Uterus (tissue), 4 donors: Measurements from ENCODE around the gene PRKN. TPM values are rescaled to one million over a fixed set of nuclear protein-coding genes. Genes with fewer than 3 reads are reported as not detected.

Source experiments
- DNase-seq, 2 donors: peaks; one replicate each; pipeline ENCODE4 v3.0.0-alpha.2; 2019 to 2020
- H3K27ac ChIP-seq, 2 donors: fragments of 200-600 bp; sonication (generic); 1 replicate in 1 of 2; 2 replicates in 1 of 2; pipeline ENCODE4 v1.5.1; 2016 to 2018
- H3K27me3 ChIP-seq, 2 donors: fragments of 200-600 bp; sonication (generic); one replicate each; pipeline ENCODE4 v1.5.1; 2018 to 2019; ENCODE audit warnings: control low read depth in 1 of 2
- H3K36me3 ChIP-seq, 2 donors: fragments of 200-600 bp; sonication (generic); one replicate each; pipeline ENCODE4 v1.5.1; 2019; ENCODE audit warnings: control low read depth in 1 of 2
- H3K4me1 ChIP-seq, 2 donors: fragments of 200-600 bp; sonication (generic); one replicate each; pipeline ENCODE4 v1.5.1; 2018 to 2019; ENCODE audit warnings: control low read depth in 1 of 2
- H3K4me3 ChIP-seq, 2 donors: fragments of 200-600 bp; sonication (generic); 1 replicate in 1 of 2; 2 replicates in 1 of 2; pipeline ENCODE4 v1.5.1; 2018 to 2019; ENCODE audit warnings: mild to moderate bottlenecking in 1 of 2
- H3K9me3 ChIP-seq, 2 donors: fragments of 200-600 bp; sonication (generic); one replicate each; pipeline ENCODE4 v1.5.1; 2019; ENCODE audit warnings: control low read depth in 1 of 2
- POLR2A ChIP-seq, 2 donors: fragments of 450-650 bp; IDR thresholded peaks; one replicate each; pipeline ENCODE4 v1.6.1; 2016; ENCODE audit warnings: antibody characterized with exemption in 2 of 2, mild to moderate bottlenecking in 1 of 2, moderate library complexity in 1 of 2
- intact Hi-C: fragments of 100-400 bp; cut with DNase I; formaldehyde crosslinking; loops from one replicate; pipeline ENCODE4 v1.15.1; 2023; ENCODE audit warnings: low total_unique reads
- total RNA-seq, 4 donors: library from RNA; depleted of rRNA in 3 of 4; stranded (reverse); fragments of >200 nt in 3 of 4; gene quantifications; one replicate each; pipeline versions ENCODE4 v1.1.0 to v1.2.4, GENCODE V29; 2014 to 2023
- TF ChIP-seq, protein P1 (sequence below), 4 experiments: fragments of 200-600 bp in 2 of 4; fragments of 450-650 bp in 2 of 4; sonication (generic) in 2 of 4; IDR thresholded peaks; one replicate each; pipeline ENCODE4 v1.5.1; 2016 to 2019; ENCODE audit warnings: antibody characterized with exemption in 4 of 4, mild to moderate bottlenecking in 2 of 4, moderate library complexity in 1 of 4
- donor health status: DM: yes; HTN: yes; CAD: no.

The PRKN gene
- total RNA-seq, 4 donors from 2014 or later, result 10.2 to 21.3 (median 13.1) TPM

DNA sequence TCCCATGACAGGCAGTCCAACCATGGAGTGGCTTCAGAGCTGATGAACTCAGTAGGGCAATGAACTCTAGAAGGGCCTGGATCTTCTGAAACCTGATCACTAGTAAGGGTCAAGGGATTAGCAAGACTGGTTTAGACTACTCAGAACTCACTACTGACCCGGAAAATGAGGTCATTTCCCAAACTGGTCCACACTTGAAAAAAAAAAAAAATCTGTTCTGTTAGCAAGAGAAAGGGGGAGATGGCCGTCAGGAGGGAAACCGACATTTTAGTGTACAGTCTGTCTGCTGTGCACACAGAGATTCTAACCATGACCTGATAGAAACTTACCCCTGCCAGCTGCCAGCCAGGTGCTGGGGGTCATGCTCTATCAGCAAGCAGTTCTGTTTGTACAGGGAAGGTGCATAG, 1191.3 kb downstream of the PRKN start:
- H3K4me3 ChIP-seq, result no peak overlapping the region
- no peaks in the 10 kb centered on the region for H3K36me3 ChIP-seq
- no peaks in the 10 kb centered on the region for H3K9me3 ChIP-seq
- H3K4me1 ChIP-seq, result no peaks in the 10 kb centered on the region
- H3K27ac ChIP-seq, result no peak overlapping the region
- DNase-seq, result no peak
- no peaks in the 10 kb centered on the region for H3K27me3 ChIP-seq
- TF ChIP-seq, protein P1, sequence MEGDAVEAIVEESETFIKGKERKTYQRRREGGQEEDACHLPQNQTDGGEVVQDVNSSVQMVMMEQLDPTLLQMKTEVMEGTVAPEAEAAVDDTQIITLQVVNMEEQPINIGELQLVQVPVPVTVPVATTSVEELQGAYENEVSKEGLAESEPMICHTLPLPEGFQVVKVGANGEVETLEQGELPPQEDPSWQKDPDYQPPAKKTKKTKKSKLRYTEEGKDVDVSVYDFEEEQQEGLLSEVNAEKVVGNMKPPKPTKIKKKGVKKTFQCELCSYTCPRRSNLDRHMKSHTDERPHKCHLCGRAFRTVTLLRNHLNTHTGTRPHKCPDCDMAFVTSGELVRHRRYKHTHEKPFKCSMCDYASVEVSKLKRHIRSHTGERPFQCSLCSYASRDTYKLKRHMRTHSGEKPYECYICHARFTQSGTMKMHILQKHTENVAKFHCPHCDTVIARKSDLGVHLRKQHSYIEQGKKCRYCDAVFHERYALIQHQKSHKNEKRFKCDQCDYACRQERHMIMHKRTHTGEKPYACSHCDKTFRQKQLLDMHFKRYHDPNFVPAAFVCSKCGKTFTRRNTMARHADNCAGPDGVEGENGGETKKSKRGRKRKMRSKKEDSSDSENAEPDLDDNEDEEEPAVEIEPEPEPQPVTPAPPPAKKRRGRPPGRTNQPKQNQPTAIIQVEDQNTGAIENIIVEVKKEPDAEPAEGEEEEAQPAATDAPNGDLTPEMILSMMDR (IDR thresholded peaks at IDR 0.05), result no peak
- TF ChIP-seq POLR2A (IDR thresholded peaks at IDR 0.05), result no peak
- intact Hi-C loops, result no loop called here

DNA sequence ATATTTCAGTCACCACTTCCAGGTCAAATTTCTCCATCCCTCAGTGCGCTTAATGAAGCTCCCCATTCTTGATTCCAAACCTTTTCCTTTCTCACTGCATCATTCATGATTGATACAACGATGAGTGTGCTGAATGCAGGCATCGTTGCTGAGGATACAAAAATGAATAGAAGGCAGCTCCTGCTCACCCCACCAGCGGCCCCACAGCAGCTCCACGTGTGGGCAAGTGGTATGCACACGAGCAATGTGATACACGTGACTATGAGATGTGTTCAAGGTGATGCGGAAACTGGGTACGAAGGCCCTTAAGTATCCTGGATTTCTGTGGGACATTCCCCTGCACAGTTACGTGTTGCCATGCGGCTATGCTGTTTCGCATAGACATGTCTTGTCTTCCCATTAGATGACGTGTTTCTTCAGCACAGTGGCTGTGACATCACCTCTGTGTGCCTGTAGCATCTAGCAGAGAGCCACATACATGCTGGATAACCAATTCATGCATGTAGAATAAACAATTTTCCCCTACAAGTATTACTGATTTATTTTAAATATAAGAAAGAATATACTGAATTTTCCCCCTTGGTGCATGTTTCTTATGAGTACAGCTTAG, 1193.2 kb downstream of the PRKN start:
- no peaks in the 10 kb centered on the region for H3K9me3 ChIP-seq
- no peak overlapping the region for H3K4me3 ChIP-seq
- intact Hi-C loops, result no loop called here
- no peaks in the 10 kb centered on the region for H3K36me3 ChIP-seq
- no peak for TF ChIP-seq POLR2A (IDR thresholded peaks at IDR 0.05)
- TF ChIP-seq, protein P1 (IDR thresholded peaks at IDR 0.05), result no peak
- no peak for DNase-seq
- no peaks in the 10 kb centered on the region for H3K27me3 ChIP-seq
- no peak overlapping the region for H3K27ac ChIP-seq
- no peaks in the 10 kb centered on the region for H3K4me1 ChIP-seq

DNA sequence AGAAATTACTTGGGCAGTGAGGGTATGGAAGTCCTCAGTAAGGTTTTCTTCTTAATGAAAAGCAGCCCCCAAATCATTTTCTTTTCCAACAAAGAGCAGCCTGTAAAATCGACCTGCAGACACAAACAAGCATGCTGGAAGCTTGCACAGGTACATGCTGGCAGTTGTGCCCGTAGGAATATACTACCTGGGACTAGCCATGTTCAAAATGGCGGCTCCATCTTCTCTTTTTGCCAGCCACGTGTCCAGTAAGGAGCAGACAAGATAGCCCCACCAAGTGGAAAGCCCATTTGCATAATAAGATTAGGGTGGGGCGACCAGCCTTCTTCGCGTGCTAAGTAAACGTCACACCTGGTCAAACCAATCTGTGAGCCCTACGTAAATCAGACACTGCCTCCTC, 1194.3 kb downstream of the PRKN start:
- DNase-seq, result no peak
- no peak overlapping the region for H3K27ac ChIP-seq

DNA sequence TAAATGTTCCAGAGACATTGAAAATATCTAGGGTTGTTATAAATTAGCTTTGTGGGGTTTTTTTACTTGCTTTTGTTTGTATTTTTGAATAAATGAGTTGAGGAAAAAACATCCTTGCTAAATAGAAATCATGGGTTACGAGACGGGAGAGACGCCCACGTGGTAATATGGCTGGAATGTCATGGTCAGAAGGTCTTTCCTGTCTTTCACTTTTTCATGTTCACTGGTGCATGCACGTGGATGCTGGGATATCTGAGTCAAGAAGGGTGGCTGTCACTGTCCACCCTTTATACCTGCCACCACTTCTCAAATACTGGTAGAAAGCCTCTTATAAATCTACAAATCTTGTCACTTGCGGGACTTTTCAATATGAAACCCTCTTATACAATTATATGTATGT, 1195.0 kb downstream of the PRKN start:
- Histone ChIP-seq H3K27me3 (no peaks in the 10 kb centered on the region), H3K9me3 (no peaks in the 10 kb centered on the region), H3K36me3 (no peaks in the 10 kb centered on the region), H3K4me1 (no peaks in the 10 kb centered on the region), H3K4me3 (no peak overlapping the region), H3K27ac (no peak overlapping the region)
- no peak for TF ChIP-seq POLR2A (IDR thresholded peaks at IDR 0.05)
- TF ChIP-seq, protein P1 (IDR thresholded peaks at IDR 0.05), result no peak
- intact Hi-C loops, result no loop called here
- no peak for DNase-seq

More for the DNA sequence above, 1194.3 kb downstream of the PRKN start:
- intact Hi-C loops, result no loop called here
- TF ChIP-seq, protein P1 (IDR thresholded peaks at IDR 0.05), result no peak
- TF ChIP-seq POLR2A (IDR thresholded peaks at IDR 0.05), result no peak
- H3K27me3 ChIP-seq, result no peaks in the 10 kb centered on the region
- no peaks in the 10 kb centered on the region for H3K36me3 ChIP-seq
- H3K4me1 ChIP-seq, result no peaks in the 10 kb centered on the region
- H3K9me3 ChIP-seq, result no peaks in the 10 kb centered on the region
- H3K4me3 ChIP-seq, result no peak overlapping the region

DNA sequence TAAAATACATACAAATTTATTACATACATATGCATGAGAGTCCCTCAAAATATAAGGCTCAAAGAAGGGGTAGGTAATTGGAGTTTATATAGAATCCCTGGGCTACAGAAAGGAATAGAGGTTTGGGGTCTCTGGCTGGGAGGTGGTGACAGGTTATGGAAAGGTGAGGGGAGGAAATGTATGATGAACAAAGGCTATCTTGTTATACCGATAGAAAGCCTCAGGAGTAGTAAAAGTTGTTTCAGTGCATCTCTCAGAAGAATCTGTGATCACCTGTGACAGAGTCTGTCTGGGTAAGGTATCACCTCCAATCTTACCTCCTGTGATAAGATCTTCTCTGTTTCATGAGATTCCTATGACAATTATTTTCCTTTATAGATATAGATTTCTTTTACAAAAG, 1200.8 kb downstream of the PRKN start:
- no peak for DNase-seq
- no peaks in the 10 kb centered on the region for H3K4me1 ChIP-seq
- H3K9me3 ChIP-seq, result no peaks in the 10 kb centered on the region
- TF ChIP-seq, protein P1 (IDR thresholded peaks at IDR 0.05), result no peak
- TF ChIP-seq POLR2A (IDR thresholded peaks at IDR 0.05), result no peak
- H3K27me3 ChIP-seq, result no peaks in the 10 kb centered on the region
- H3K27ac ChIP-seq, result no peak overlapping the region
- no peak overlapping the region for H3K4me3 ChIP-seq
- intact Hi-C loops, result no loop called here
- no peaks in the 10 kb centered on the region for H3K36me3 ChIP-seq
